ACC112 (cell line): ENCODE results near the gene TCF7.

Experiments
- H2AFZ ChIP-seq: fragments of 200-600 bp; sonication (generic); one replicate; pipeline ENCODE4 v1.6.0; 2017; ENCODE audit warnings: antibody characterized with exemption, low read length; ENCODE audit not compliant: unreplicated experiment
- H3K27ac ChIP-seq: fragments of 200-600 bp; sonication (generic); 2 replicates; pipeline ENCODE4 v1.5.1; 2014; ENCODE audit warnings: low read depth, mild to moderate bottlenecking, antibody characterized with exemption, low read length, moderate library complexity
- H3K27me3 ChIP-seq: fragments of 200-600 bp; sonication (generic); 2 replicates; pipeline ENCODE4 v1.6.1; 2014; ENCODE audit warnings: mild to moderate bottlenecking, antibody characterized with exemption, low read length, moderate library complexity, mixed read lengths; ENCODE audit not compliant: insufficient read depth
- H3K36me3 ChIP-seq: fragments of 200-600 bp; sonication (generic); 2 replicates; pipeline ENCODE4 v1.6.1; 2016; ENCODE audit warnings: mild to moderate bottlenecking, antibody characterized with exemption, low read length, moderate library complexity, mixed read lengths; ENCODE audit not compliant: insufficient read depth
- H3K4me1 ChIP-seq: fragments of 200-600 bp; sonication (generic); one replicate; pipeline ENCODE4 v1.6.1; 2016; ENCODE audit warnings: low read length, mixed read lengths; ENCODE audit not compliant: insufficient read depth, unreplicated experiment, control insufficient read depth
- H3K4me3 ChIP-seq: fragments of 200-600 bp; sonication (generic); 2 replicates; pipeline ENCODE4 v1.5.1; 2014; ENCODE audit warnings: mild to moderate bottlenecking, low read depth, low read length
- H3K79me2 ChIP-seq: fragments of 200-600 bp; sonication (generic); one replicate; pipeline ENCODE4 v1.6.0; 2016; ENCODE audit warnings: low read length; ENCODE audit not compliant: control insufficient read depth, unreplicated experiment, insufficient read depth

Gene TCF7

GRCh38 chr5:134174841-134175839, 60.7 kb downstream of the TCF7 start:
- H3K4me3 ChIP-seq = peak overlapping the region; percentile 95
- H2AFZ ChIP-seq = no peak overlapping the region
- peaks cover 65% of the 10 kb centered on the region for H3K79me2 ChIP-seq
- peaks cover 22% of the 10 kb centered on the region for H3K4me1 ChIP-seq
- no peaks in the 10 kb centered on the region for H3K27me3 ChIP-seq
- H3K36me3 ChIP-seq = peaks cover 19% of the 10 kb centered on the region
- peak overlapping the region; percentile 94 for H3K27ac ChIP-seq

GRCh38 chr5:134175921-134176510, 61.5 kb downstream of the TCF7 start:
- Histone ChIP-seq H3K79me2 (peaks cover 56% of the 10 kb centered on the region), H3K36me3 (peaks cover 10% of the 10 kb centered on the region), H3K4me3 (peak overlapping the region; percentile 95), H3K4me1 (peaks cover 22% of the 10 kb centered on the region), H3K27me3 (no peaks in the 10 kb centered on the region), H3K27ac (peak overlapping the region; percentile 94), H2AFZ (no peak overlapping the region)

- peak within 1 kb of the TSS; percentile 95 for H3K4me3 ChIP-seq
- no peaks in the 10 kb centered on the region for H3K27me3 ChIP-seq
- H3K4me1 ChIP-seq = peaks cover 22% of the 10 kb centered on the region
- peaks cover 7% of the 10 kb centered on the region; the same call in 1 of the 2 replicates for H3K36me3 ChIP-seq
- H3K79me2 ChIP-seq = peaks cover 49% of the 10 kb centered on the region
- peak within 1 kb of the TSS; percentile 77 for H2AFZ ChIP-seq
- H3K27ac ChIP-seq = peak within 1 kb of the TSS; percentile 94
Observed at GRCh38 chr5:134176511-134177368, 62.3 kb downstream of the TCF7 start, which contains the start of gene SKP1. Gene SKP1, minus strand, starts transcription at chr5:134176950. Its CDS starts 2,928 bp downstream, at chr5:134174022.

GRCh38 chr5:134177369-134178095, 63.1 kb downstream of the TCF7 start:
- Histone ChIP-seq H3K36me3 (0 out of 2 replicates have a peak, but pooled peaks cover under 1% of the 10 kb centered on the region), H3K4me1 (peaks cover 22% of the 10 kb centered on the region), H3K79me2 (peaks cover 41% of the 10 kb centered on the region), H2AFZ (peak overlapping the region; percentile 77), H3K27ac (peak overlapping the region; percentile 94), H3K27me3 (no peaks in the 10 kb centered on the region), H3K4me3 (peak overlapping the region; percentile 95)

- H3K27ac ChIP-seq = 0 out of 2 replicates have a peak overlapping the region, but pooled peaks have one; percentile 94
- no peak overlapping the region for H2AFZ ChIP-seq
- peak overlapping the region; percentile 95 for H3K4me3 ChIP-seq
- no peaks in the 10 kb centered on the region for H3K27me3 ChIP-seq
- H3K4me1 ChIP-seq = peaks cover 22% of the 10 kb centered on the region
- peaks cover 37% of the 10 kb centered on the region for H3K79me2 ChIP-seq
- H3K36me3 ChIP-seq = no peaks in the 10 kb centered on the region
Observed at GRCh38 chr5:134178096-134178419, 63.6 kb downstream of the TCF7 start.

- H3K27me3 ChIP-seq = no peaks in the 10 kb centered on the region
- H3K36me3 ChIP-seq = no peaks in the 10 kb centered on the region
- H2AFZ ChIP-seq = no peak overlapping the region
- no peak overlapping the region for H3K27ac ChIP-seq
- H3K4me1 ChIP-seq = no peaks in the 10 kb centered on the region
- H3K4me3 ChIP-seq = no peak overlapping the region
- H3K79me2 ChIP-seq = no peaks in the 10 kb centered on the region
Observed at GRCh38 chr5:134183481-134183880, 69.0 kb downstream of the TCF7 start.

- no peak overlapping the region for H3K4me3 ChIP-seq
- H3K4me1 ChIP-seq = no peaks in the 10 kb centered on the region
- H2AFZ ChIP-seq = no peak overlapping the region
- H3K36me3 ChIP-seq = no peaks in the 10 kb centered on the region
- H3K27ac ChIP-seq = no peak overlapping the region
- H3K79me2 ChIP-seq = no peaks in the 10 kb centered on the region
- no peaks in the 10 kb centered on the region for H3K27me3 ChIP-seq
Observed at GRCh38 chr5:134184155-134185135, 70.0 kb downstream of the TCF7 start.

GRCh38 chr5:134188092-134188491, 73.6 kb downstream of the TCF7 start:
- no peaks in the 10 kb centered on the region for H3K4me1 ChIP-seq
- no peak overlapping the region for H2AFZ ChIP-seq
- H3K27ac ChIP-seq = no peak overlapping the region
- no peaks in the 10 kb centered on the region for H3K79me2 ChIP-seq
- H3K36me3 ChIP-seq = no peaks in the 10 kb centered on the region
- H3K4me3 ChIP-seq = no peak overlapping the region
- H3K27me3 ChIP-seq = no peaks in the 10 kb centered on the region

- Histone ChIP-seq H3K36me3 (no peaks in the 10 kb centered on the region), H3K4me1 (no peaks in the 10 kb centered on the region), H2AFZ (no peak overlapping the region), H3K27me3 (no peaks in the 10 kb centered on the region), H3K27ac (no peak overlapping the region), H3K79me2 (no peaks in the 10 kb centered on the region), H3K4me3 (no peak overlapping the region)
Observed at GRCh38 chr5:134189031-134189430, 74.5 kb downstream of the TCF7 start.
